Panc1 (cell line): Measurements from ENCODE around the gene SARNP. TPM values are rescaled to one million over a fixed set of nuclear protein-coding genes. Genes with fewer than 3 reads are reported as not detected.

Experiments
- ATAC-seq: fragments of 200-7000 bp; cut with Tn5 transposase; 2 replicates; pipeline ENCODE4 v1.9.1; 2020; ENCODE audit warnings: mild to moderate bottlenecking, moderate library complexity
- BruUV-seq: library from RNA; stranded (reverse); fragments of 400-500 nt; replicated peaks from 2 replicates; lab custom pipeline; 2021; lab: Mats Ljungman, UMichigan
- CTCF ChIA-PET: fragments of 300-600 bp; sonication (Branson Sonifier 250); formaldehyde crosslinking; loops from one replicate; lab custom pipeline; 2022; ENCODE audit warnings: antibody characterized with exemption; lab: Charles Lee
- POLR2A ChIA-PET: fragments of 300-600 bp; sonication (Branson Sonifier 250); formaldehyde crosslinking; loops from one replicate; lab custom pipeline; 2022; ENCODE audit warnings: antibody characterized with exemption; lab: Charles Lee
- DNase-seq: peaks from one replicate; pipeline ENCODE4 v3.0.0-alpha.2; 2010; ENCODE audit warnings: low read depth, low spot score
- H3K27ac ChIP-seq: 2 replicates; pipeline ENCODE4 v1.5.1; 2011; ENCODE audit warnings: mild to moderate bottlenecking, low read length, inconsistent platforms
- H3K27me3 ChIP-seq: fragments of 200-500 bp; sonication (Bioruptor generic); 2 replicates; pipeline ENCODE4 v1.6.0; 2014; ENCODE audit warnings: low read length, inconsistent platforms; ENCODE audit not compliant: control insufficient read depth, insufficient read depth
- H3K36me3 ChIP-seq: fragments of 200-500 bp; sonication (Bioruptor generic); 2 replicates; pipeline ENCODE4 v1.5.1; 2014; ENCODE audit warnings: inconsistent platforms, mild to moderate bottlenecking, low read length, moderate library complexity; ENCODE audit not compliant: control insufficient read depth, insufficient read depth
- H3K4me1 ChIP-seq: 2 replicates; pipeline ENCODE4 v1.5.1; 2011; ENCODE audit warnings: inconsistent platforms, mild to moderate bottlenecking, low read length, moderate library complexity; ENCODE audit not compliant: control insufficient read depth, insufficient read depth
- H3K4me3 ChIP-seq, 2 experiments: 2 replicates each; pipeline ENCODE4 v1.5.1; 2011 to 2012; ENCODE audit warnings: low read depth in 2 of 2, low read length in 2 of 2, mild to moderate bottlenecking in 2 of 2, inconsistent platforms in 1 of 2, moderate library complexity in 1 of 2
- H3K9me3 ChIP-seq: fragments of 200-500 bp; sonication (Bioruptor generic); 2 replicates; pipeline ENCODE4 v1.5.1; 2014; ENCODE audit warnings: low read depth, mild to moderate bottlenecking, inconsistent platforms, low read length, moderate library complexity; ENCODE audit not compliant: control insufficient read depth, insufficient read depth
- POLR2AphosphoS5 ChIP-seq: IDR thresholded peaks from 2 replicates; pipeline ENCODE4 v1.6.1; 2012; ENCODE audit warnings: mild to moderate bottlenecking, low read depth, low read length, moderate library complexity
- SIN3A ChIP-seq: IDR thresholded peaks from 2 replicates; pipeline ENCODE4 v1.6.1; 2012; ENCODE audit warnings: low read depth, mild to moderate bottlenecking, low read length, moderate library complexity, borderline replicate concordance; ENCODE audit not compliant: insufficient read depth
- TCF7L2 ChIP-seq: IDR thresholded peaks from 2 replicates; pipeline ENCODE4 v1.6.1; 2011; ENCODE audit warnings: mild to moderate bottlenecking, low read depth, low read length, inconsistent platforms
- in situ Hi-C: cut with HindIII; loops from 2 replicates; pipeline ENCODE4 v1.10.0; 2016; ENCODE audit warnings: low sequenced_read_pairs, low pct_unique_long_range_greater_than_20kb
- intact Hi-C: fragments of 100-400 bp; cut with micrococcal nuclease; formaldehyde crosslinking; loops from one replicate; pipeline ENCODE4 v1.10.0; 2022; ENCODE audit not compliant: unreplicated experiment
- total RNA-seq: library from RNA; stranded (reverse); gene quantifications from one replicate; pipeline ENCODE4 v1.2.1, GENCODE V29; 2021; ENCODE audit not compliant: unreplicated experiment
- TF ChIP-seq, protein P1 (sequence below): fragments of 450-650 bp; IDR thresholded peaks from 2 replicates; pipeline ENCODE4 v1.5.1; 2017; ENCODE audit warnings: mild to moderate bottlenecking
- TF ChIP-seq, protein P2 (sequence below), 2 experiments: IDR thresholded peaks; 2 replicates each; pipeline ENCODE4 v1.6.1; 2011 to 2012; ENCODE audit warnings: low read depth in 2 of 2, control low read depth in 1 of 2, low read length in 1 of 2, mild to moderate bottlenecking in 1 of 2, moderate library complexity in 1 of 2; ENCODE audit not compliant: insufficient read depth in 1 of 2

Gene SARNP
- total RNA-seq, 1 experiment from 2014 or later = 69.3 TPM

DNA sequence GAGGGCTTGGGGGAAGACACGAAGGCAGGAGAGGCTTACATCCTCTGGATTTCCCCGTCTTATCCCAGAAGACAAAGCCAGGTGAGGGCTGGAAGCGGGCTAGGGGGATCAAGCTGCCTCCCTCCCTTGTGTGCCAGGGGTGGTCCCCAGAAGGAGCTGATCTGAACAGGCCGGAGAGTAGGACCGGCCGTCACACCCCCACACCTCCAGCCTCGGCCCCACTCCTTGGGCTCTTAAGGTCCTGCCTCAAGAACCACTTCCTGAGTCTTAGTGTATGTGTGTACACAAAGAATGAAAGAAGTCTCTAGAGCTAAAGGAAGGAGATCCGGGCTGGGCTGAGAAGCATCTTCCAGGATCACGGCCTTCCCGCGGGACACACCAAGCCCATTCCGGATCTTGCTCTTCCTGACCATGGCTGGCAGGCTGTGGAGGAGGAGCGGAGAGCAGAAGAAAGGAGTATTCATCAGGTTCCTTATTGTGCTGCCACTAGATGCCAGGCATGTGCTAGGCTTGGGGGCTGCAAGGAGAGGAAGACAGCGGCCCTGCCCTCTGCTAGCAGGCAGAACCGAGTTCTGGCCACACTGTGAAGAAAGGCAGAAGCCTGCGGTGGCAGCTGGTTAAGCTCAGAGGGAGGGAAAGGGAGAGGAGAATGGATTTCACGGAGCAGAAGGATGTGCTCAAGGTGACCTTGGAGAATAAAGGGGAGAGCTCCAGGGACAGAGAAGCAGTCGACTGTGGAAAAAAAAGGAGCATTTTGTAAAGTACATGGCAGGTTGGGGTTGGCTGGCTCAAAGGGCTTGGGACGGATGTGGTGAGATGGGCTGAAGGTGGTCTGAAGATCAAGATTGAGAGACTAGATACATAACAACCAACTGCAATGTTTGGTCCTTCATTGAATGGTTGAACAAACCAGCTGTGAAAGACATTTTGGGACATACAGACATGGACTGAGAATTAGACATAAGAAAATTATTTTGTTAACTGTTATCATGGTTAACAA, 87.4 kb downstream of the SARNP start:
- Histone ChIP-seq H3K27ac (peak overlapping the region; percentile 94), H3K9me3 (no peaks in the 10 kb centered on the region), H3K27me3 (no peaks in the 10 kb centered on the region), H3K36me3 (peaks cover 6% of the 10 kb centered on the region), H3K4me3 (peak overlapping the region; percentile 72 to 76), H3K4me1 (peaks cover 28% of the 10 kb centered on the region)
- in situ Hi-C loops = no loop called here
- ChIA-PET POLR2A (interaction anchor here (0.7 to 1.3 kb wide), 2 partner anchors 8 to 9 kb away, joined by 3 to 5 read pairs; no protein-coding TSS in a partner anchor), CTCF (interaction anchor here (0.6 to 1.5 kb wide), 5 partner anchors 8 to 266 kb away, joined by 3 to 15 read pairs (median 5); a partner anchor contains a TSS)
- TSS peak; percentile 94 for BruUV-seq
- ATAC-seq = peak; percentile 17
- DNase-seq = no peak
- intact Hi-C loops = loop anchor here (5.0 to 10.0 kb wide), 2 partner anchors 197 to 535 kb away; partner anchors contain the start of gene PYM1
- no peak for TF ChIP-seq POLR2AphosphoS5
- no peak for TF ChIP-seq TCF7L2

DNA sequence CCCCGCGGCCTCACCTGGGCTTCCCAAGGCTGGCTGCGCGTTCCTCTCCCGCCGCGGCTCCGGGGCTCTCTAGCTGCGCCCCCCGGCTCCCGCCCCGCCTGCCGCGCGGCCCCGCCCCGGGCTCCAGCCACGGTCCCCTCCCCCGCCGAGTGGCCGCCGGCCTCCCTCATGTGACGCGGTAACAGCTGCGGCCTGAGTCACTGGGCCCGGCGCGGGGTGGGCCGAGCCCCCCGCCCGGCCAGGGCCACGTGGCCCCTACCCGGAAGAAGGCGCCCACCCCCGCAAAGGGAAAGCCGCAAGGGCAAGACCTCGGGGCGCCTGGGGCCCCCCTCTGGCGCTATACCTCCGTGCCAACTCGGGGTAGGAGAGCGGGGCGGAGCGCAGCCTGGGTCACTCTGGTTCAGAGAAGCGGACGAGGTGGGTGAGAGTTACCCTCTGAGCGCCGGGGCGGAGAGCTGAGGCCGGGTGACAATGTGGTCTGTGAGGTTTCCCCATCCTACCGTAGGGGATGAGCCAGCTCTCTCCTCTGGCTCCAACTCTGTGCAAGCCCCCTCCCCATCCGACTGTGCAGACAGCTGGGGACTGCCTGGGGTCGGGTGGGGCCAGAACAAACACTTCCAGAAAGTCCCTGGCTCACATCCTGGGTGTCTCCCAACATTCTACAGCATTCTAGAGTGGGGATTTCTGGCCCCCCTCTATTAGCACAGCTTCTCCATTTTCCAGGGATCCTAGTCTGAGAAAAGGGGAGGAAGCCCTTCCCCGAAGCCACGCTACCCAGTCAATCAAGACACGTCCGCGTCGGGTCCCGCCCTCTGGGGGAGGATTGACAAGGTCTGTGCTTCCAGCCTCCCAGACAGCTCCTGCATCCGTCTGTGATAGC, 88.3 kb downstream of the SARNP start, which contains the start of gene CD63:
Gene CD63, minus strand, starts transcription at position 71 of the 880 bp plus-strand sequence. CDS start 668 bp downstream, outside the sequence.
- Histone ChIP-seq H3K27me3 (no peaks in the 10 kb centered on the region), H3K36me3 (peaks cover 8% of the 10 kb centered on the region), H3K4me3 (peak within 1 kb of the TSS; percentile 72 to 76), H3K4me1 (peaks cover 31% of the 10 kb centered on the region), H3K9me3 (no peaks in the 10 kb centered on the region), H3K27ac (peak within 1 kb of the TSS; percentile 94)
- TF ChIP-seq, protein P1, sequence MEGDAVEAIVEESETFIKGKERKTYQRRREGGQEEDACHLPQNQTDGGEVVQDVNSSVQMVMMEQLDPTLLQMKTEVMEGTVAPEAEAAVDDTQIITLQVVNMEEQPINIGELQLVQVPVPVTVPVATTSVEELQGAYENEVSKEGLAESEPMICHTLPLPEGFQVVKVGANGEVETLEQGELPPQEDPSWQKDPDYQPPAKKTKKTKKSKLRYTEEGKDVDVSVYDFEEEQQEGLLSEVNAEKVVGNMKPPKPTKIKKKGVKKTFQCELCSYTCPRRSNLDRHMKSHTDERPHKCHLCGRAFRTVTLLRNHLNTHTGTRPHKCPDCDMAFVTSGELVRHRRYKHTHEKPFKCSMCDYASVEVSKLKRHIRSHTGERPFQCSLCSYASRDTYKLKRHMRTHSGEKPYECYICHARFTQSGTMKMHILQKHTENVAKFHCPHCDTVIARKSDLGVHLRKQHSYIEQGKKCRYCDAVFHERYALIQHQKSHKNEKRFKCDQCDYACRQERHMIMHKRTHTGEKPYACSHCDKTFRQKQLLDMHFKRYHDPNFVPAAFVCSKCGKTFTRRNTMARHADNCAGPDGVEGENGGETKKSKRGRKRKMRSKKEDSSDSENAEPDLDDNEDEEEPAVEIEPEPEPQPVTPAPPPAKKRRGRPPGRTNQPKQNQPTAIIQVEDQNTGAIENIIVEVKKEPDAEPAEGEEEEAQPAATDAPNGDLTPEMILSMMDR = no peak
- TF ChIP-seq, protein P2, sequence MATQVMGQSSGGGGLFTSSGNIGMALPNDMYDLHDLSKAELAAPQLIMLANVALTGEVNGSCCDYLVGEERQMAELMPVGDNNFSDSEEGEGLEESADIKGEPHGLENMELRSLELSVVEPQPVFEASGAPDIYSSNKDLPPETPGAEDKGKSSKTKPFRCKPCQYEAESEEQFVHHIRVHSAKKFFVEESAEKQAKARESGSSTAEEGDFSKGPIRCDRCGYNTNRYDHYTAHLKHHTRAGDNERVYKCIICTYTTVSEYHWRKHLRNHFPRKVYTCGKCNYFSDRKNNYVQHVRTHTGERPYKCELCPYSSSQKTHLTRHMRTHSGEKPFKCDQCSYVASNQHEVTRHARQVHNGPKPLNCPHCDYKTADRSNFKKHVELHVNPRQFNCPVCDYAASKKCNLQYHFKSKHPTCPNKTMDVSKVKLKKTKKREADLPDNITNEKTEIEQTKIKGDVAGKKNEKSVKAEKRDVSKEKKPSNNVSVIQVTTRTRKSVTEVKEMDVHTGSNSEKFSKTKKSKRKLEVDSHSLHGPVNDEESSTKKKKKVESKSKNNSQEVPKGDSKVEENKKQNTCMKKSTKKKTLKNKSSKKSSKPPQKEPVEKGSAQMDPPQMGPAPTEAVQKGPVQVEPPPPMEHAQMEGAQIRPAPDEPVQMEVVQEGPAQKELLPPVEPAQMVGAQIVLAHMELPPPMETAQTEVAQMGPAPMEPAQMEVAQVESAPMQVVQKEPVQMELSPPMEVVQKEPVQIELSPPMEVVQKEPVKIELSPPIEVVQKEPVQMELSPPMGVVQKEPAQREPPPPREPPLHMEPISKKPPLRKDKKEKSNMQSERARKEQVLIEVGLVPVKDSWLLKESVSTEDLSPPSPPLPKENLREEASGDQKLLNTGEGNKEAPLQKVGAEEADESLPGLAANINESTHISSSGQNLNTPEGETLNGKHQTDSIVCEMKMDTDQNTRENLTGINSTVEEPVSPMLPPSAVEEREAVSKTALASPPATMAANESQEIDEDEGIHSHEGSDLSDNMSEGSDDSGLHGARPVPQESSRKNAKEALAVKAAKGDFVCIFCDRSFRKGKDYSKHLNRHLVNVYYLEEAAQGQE (IDR thresholded peaks at IDR 0.05; ENCODE audit: insufficient read depth in 1 of 2, low read depth in 2 of 2, low read length in 1 of 2) = no peak
- TF ChIP-seq TCF7L2 = no peak
- TF ChIP-seq POLR2AphosphoS5 = peak; percentile 63; the same call in 1 of the 2 replicates
- peak; percentile 87; the same call in 1 of the 2 replicates for TF ChIP-seq SIN3A
- in situ Hi-C loops = no loop called here
- POLR2A ChIA-PET = interaction anchor here (0.6 to 1.3 kb wide), 4 partner anchors 8 to 341 kb away, joined by 3 to 11 read pairs (median 4); partner anchors contain the start of gene BLOC1S1
- CTCF ChIA-PET = interaction anchor here (0.6 to 1.5 kb wide), 2 partner anchors 9 to 267 kb away, joined by 5 to 11 read pairs; no protein-coding TSS in a partner anchor
- ATAC-seq (peak; percentile 88), DNase-seq (peak; percentile 67)
- BruUV-seq = no TSS peak
- intact Hi-C loops = loop anchor here (5.0 to 10.0 kb wide), 2 partner anchors 198 to 534 kb away; partner anchors contain the start of gene PYM1
